ENCODE measurements around the gene NRCAM.

DNA sequence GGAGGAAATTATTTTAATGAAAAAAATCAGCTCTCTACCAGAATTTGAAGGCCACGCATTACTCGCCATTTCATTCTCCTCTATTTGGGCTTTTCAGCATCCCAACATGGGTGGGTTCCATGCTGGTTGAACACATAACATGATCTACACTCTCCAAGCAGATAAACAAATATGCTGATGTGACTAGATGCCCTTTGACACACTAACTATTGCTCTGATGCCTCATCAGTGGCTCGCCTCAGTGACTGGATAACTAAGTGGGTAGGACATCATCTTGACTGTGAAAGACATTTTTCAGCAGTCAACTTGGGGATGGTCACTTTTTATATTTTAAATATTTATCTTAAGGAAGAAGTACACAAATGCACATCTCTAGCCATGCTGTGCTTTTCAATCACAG is 212.1 kb downstream of the NRCAM start:
- no peak for TF ChIP-seq CTCF (IDR thresholded peaks at IDR 0.05; ENCODE audit: control extremely low read depth in 1 of 3, insufficient read depth in 1 of 3, low read depth in 1 of 3, low read length in 3 of 3)
- TF ChIP-seq SP2 (IDR thresholded peaks at IDR 0.05; ENCODE audit: low read length), result no peak
- TF ChIP-seq EZH2 (IDR thresholded peaks at IDR 0.05; ENCODE audit: low read depth, low read length, severe bottlenecking), result no peak
- TF ChIP-seq GABPA (IDR thresholded peaks at IDR 0.05; ENCODE audit: borderline replicate concordance, insufficient read depth, low read length), result no peak
- TF ChIP-seq POLR2A (IDR thresholded peaks at IDR 0.05; ENCODE audit: control extremely low read depth in 1 of 2, low read depth in 2 of 2, low read length in 2 of 2), result no peak
- TF ChIP-seq RAD21 (IDR thresholded peaks at IDR 0.05 in 1 of 2, conservative IDR thresholded peaks at IDR 0.05 in 1 of 2; ENCODE audit: low read depth in 2 of 2, low read length in 2 of 2), result no peak
- TF ChIP-seq CBX5 (IDR thresholded peaks at IDR 0.05; ENCODE audit: low read depth, low read length), result no peak
- TF ChIP-seq MAFK (IDR thresholded peaks at IDR 0.05; ENCODE audit: low read depth, low read length), result no peak
- TF ChIP-seq SUZ12 (IDR thresholded peaks at IDR 0.05; ENCODE audit: low read length), result no peak
- no peak for TF ChIP-seq TAF1 (IDR thresholded peaks at IDR 0.05; ENCODE audit: low read depth, low read length)
- no peak for TF ChIP-seq RFX5 (IDR thresholded peaks at IDR 0.05; ENCODE audit: borderline replicate concordance, low read depth, low read length)
- no peak for TF ChIP-seq NANOG (IDR thresholded peaks at IDR 0.05; ENCODE audit: insufficient read depth, low read depth, low read length, poor library complexity, severe bottlenecking)

All from H1 (cell line).